ENCODE data around the gene PSRC1.

- TF ChIP-seq CTBP1 (IDR thresholded peaks at IDR 0.05; ENCODE audit: borderline replicate concordance) (no peak), SP1 (IDR thresholded peaks at IDR 0.05) (no peak), TARDBP (IDR thresholded peaks at IDR 0.05) (no peak), FOXM1 (IDR thresholded peaks at IDR 0.05; ENCODE audit: borderline replicate concordance) (no peak), FOXK2 (IDR thresholded peaks at IDR 0.05) (no peak), BHLHE40 (IDR thresholded peaks at IDR 0.05; ENCODE audit: borderline replicate concordance) (no peak), ZNF384 (IDR thresholded peaks at IDR 0.05) (no peak)
Measured at GRCh38 chr1:109274533-109275476, 8.1 kb downstream of the PSRC1 start.

All from HEK293T (cell line).